HepG2 (cell line): ENCODE measurements around the gene CST5. TPM values are rescaled to one million over a fixed set of nuclear protein-coding genes. Genes with fewer than 3 reads are reported as not detected.

Experiments used
- ATAC-seq: fragments of 200-7000 bp; cut with Tn5 transposase; 3 replicates; pipeline ENCODE4 v1.9.1; 2020; ENCODE audit warnings: mild to moderate bottlenecking, moderate library complexity
- BruUV-seq: library from RNA; stranded (reverse); fragments of 400-500 nt; replicated peaks from 2 replicates; lab custom pipeline; 2021; lab: Mats Ljungman, UMichigan
- CTCF ChIA-PET: fragments of 300-600 bp; formaldehyde crosslinking; extraction: SDS; loops from one replicate; lab custom pipeline; 2021; ENCODE audit warnings: low total read pairs, inconsistent platforms, low intra/inter-chr PET ratio; lab: Yijun Ruan, JAX
- POLR2A ChIA-PET: fragments of 350-600 bp; sonication (Branson Sonifier 250); formaldehyde crosslinking; loops from one replicate; lab custom pipeline; 2020; ENCODE audit warnings: antibody characterized with exemption, inconsistent platforms; lab: Yijun Ruan, JAX
- DNase-seq: peaks from one replicate; pipeline ENCODE4 v3.0.0-alpha.2; 2015; ENCODE audit warnings: low spot score
- FAIRE-seq: peaks from 3 replicates; lab custom pipeline; 2011; peaks lifted over from hg19 to GRCh38; lab: Jason Lieb, UNC
- H2AFZ ChIP-seq: one replicate; pipeline ENCODE4 v1.6.1; 2011; ENCODE audit warnings: low read length, inconsistent platforms
- H3K27ac ChIP-seq: fragments of 300-600 bp; 3 replicates; pipeline ENCODE4 v1.8.0; 2011; ENCODE audit warnings: mixed run types, mild to moderate bottlenecking, mixed read lengths, low read length, inconsistent platforms; ENCODE audit not compliant: insufficient read depth; ENCODE audit errors: extremely low read length
- H3K27me3 ChIP-seq, 2 experiments: fragments of 200-600 bp in 1 of 2; 2 replicates in 1 of 2; 3 replicates in 1 of 2; pipeline versions ENCODE4 v1.6.0 to v1.8.0; 2011; ENCODE audit warnings: low read length in 2 of 2, mild to moderate bottlenecking in 2 of 2, moderate library complexity in 2 of 2, inconsistent platforms in 1 of 2; ENCODE audit not compliant: insufficient read depth in 2 of 2, control insufficient read depth in 1 of 2
- H3K36me3 ChIP-seq, 2 experiments: fragments of 200-600 bp in 1 of 2; replicated peaks in 1 of 2; 2 replicates in 1 of 2; 3 replicates in 1 of 2; pipeline versions ENCODE4 v1.5.1 to v1.8.0; 2011; ENCODE audit warnings: low read length in 2 of 2, inconsistent platforms in 1 of 2; ENCODE audit not compliant: insufficient read depth in 2 of 2, control insufficient read depth in 1 of 2
- H3K4me1 ChIP-seq: 2 replicates; pipeline ENCODE4 v1.5.1; 2012; ENCODE audit warnings: low read length, inconsistent platforms; ENCODE audit not compliant: insufficient read depth
- H3K4me2 ChIP-seq: 2 replicates; pipeline ENCODE4 v1.6.0; 2011; ENCODE audit warnings: low read depth, low read length, inconsistent platforms
- H3K4me3 ChIP-seq, 3 experiments: fragments of 200-600 bp in 1 of 3; sonication (generic), shearing (Covaris generic) in 1 of 3; replicated peaks in 1 of 3; 2 replicates each; pipeline ENCODE4 v1.5.1; 2011 to 2016; ENCODE audit warnings: low read length in 3 of 3, inconsistent platforms in 2 of 3, low read depth in 2 of 3, mild to moderate bottlenecking in 2 of 3, control low read depth in 1 of 3, mixed read lengths in 1 of 3; ENCODE audit not compliant: insufficient read depth in 1 of 3
- H3K79me2 ChIP-seq: one replicate; pipeline ENCODE4 v1.6.1; 2011; ENCODE audit warnings: low read length, inconsistent platforms; ENCODE audit not compliant: insufficient read depth
- H3K9ac ChIP-seq: 2 replicates; pipeline ENCODE4 v1.6.0; 2011; ENCODE audit warnings: mild to moderate bottlenecking, low read depth, low read length, inconsistent platforms; ENCODE audit not compliant: insufficient read depth
- H3K9me3 ChIP-seq: 2 replicates; pipeline ENCODE4 v1.5.1; 2012; ENCODE audit warnings: mild to moderate bottlenecking, low read length
- H4K20me1 ChIP-seq: 2 replicates; pipeline ENCODE4 v1.6.0; 2011; ENCODE audit warnings: inconsistent platforms, mild to moderate bottlenecking, low read length, moderate library complexity; ENCODE audit not compliant: insufficient read depth
- ADNP ChIP-seq: sonication (generic); formaldehyde crosslinking; IDR thresholded peaks from 2 replicates; pipeline ENCODE4 v1.4.0; 2020; ENCODE audit warnings: missing genetic modification reagents
- DR1 ChIP-seq: sonication (generic); formaldehyde crosslinking; IDR thresholded peaks from 2 replicates; pipeline ENCODE4 v1.8.0; 2021; ENCODE audit warnings: mild to moderate bottlenecking, missing genetic modification reagents, inconsistent platforms
- ELF4 ChIP-seq: sonication (generic); formaldehyde crosslinking; IDR thresholded peaks from 2 replicates; pipeline ENCODE4 v1.5.0; 2020; ENCODE audit warnings: missing genetic modification reagents, mild to moderate bottlenecking, moderate library complexity, borderline replicate concordance
- MEF2D ChIP-seq: sonication (generic); formaldehyde crosslinking; IDR thresholded peaks from 2 replicates; pipeline ENCODE4 v1.5.1; 2020; ENCODE audit warnings: mild to moderate bottlenecking, missing genetic modification reagents
- NBN ChIP-seq: fragments of 450-650 bp; conservative IDR thresholded peaks from 2 replicates; pipeline ENCODE4 v1.6.1; 2017
- PREB ChIP-seq: sonication (generic); formaldehyde crosslinking; IDR thresholded peaks from 2 replicates; pipeline ENCODE4 v1.4.0; 2020; ENCODE audit warnings: missing genetic modification reagents
- RFX3 ChIP-seq: IDR thresholded peaks from 2 replicates; pipeline ENCODE4 v1.6.1; 2016; ENCODE audit warnings: missing biosample characterization, missing genetic modification reagents
- SRY ChIP-seq: sonication (generic); formaldehyde crosslinking; IDR thresholded peaks from 2 replicates; pipeline ENCODE4 v1.8.0; 2022; ENCODE audit warnings: mild to moderate bottlenecking, missing genetic modification reagents
- ZBTB7A ChIP-seq: sonication (generic); formaldehyde crosslinking; IDR thresholded peaks from 2 replicates; pipeline ENCODE4 v1.8.0; 2022; ENCODE audit warnings: mild to moderate bottlenecking, missing genetic modification reagents
- ZNF180 ChIP-seq: sonication (generic); formaldehyde crosslinking; IDR thresholded peaks from 2 replicates; pipeline ENCODE4 v1.4.0; 2020; ENCODE audit warnings: low read depth, missing genetic modification reagents, borderline replicate concordance
- ZNF232 ChIP-seq: sonication (generic); formaldehyde crosslinking; IDR thresholded peaks from 2 replicates; pipeline ENCODE4 v1.4.0; 2020; ENCODE audit warnings: missing genetic modification reagents, borderline replicate concordance
- ZNF547 ChIP-seq: sonication (generic); formaldehyde crosslinking; IDR thresholded peaks from 2 replicates; pipeline ENCODE4 v1.5.1; 2020; ENCODE audit warnings: mild to moderate bottlenecking, missing genetic modification reagents
- WGBS: methylation state at CpG from one replicate; pipeline ENCODE4 v1.1.6; 2017; ENCODE audit warnings: low lambda C conversion rate; 5-methylcytosine and 5-hydroxymethylcytosine counted together
- in situ Hi-C: cut with HindIII; loops from 2 replicates; pipeline ENCODE4 v1.10.0; 2017; ENCODE audit warnings: low pct_unique_long_range_greater_than_20kb; ENCODE audit not compliant: extremely low pct_ligation_motif_present
- intact Hi-C: fragments of 100-400 bp; cut with micrococcal nuclease; formaldehyde crosslinking; loops from one replicate; pipeline ENCODE4 v1.10.0; 2022; ENCODE audit not compliant: unreplicated experiment
- polyA plus RNA-seq, 8 experiments: library from polyadenylated mRNA; depleted of rRNA in 3 of 8; stranded (reverse) in 7 of 8; unstranded in 1 of 8; fragments of >200 nt; fragmentation: Illumina TruSeq in 4 of 8; extraction: Trizol in 4 of 8; gene quantifications; 2 replicates each; pipeline versions ENCODE4 v1.2.1 to v1.2.3, GENCODE V29; 2011 to 2016; ENCODE audit warnings: low read depth in 4 of 8, missing spikeins in 1 of 8, mixed read lengths in 1 of 8; ENCODE audit not compliant: insufficient read depth in 1 of 8
- total RNA-seq, 5 experiments: library from RNA; depleted of rRNA; stranded (reverse); fragments of >200 nt; fragmentation: Illumina TruSeq; extraction: Trizol; gene quantifications; 2 replicates each; pipeline ENCODE4 v1.2.3, GENCODE V29; 2016; ENCODE audit warnings: low read depth in 1 of 5

CST5 gene
- total and polyA plus RNA-seq, 2 of the 13 experiments (the other 11 are each of a cell fraction or from before 2014, with no cell fraction given), result 0.16 TPM; not detected in 1

GRCh38 chr20:23926526-23926880 is 47.0 kb upstream of the CST5 start:
- peaks cover 9% of the 10 kb centered on the region; the same call in 1 of the 2 replicates for H3K9me3 ChIP-seq
- BruUV-seq, result no TSS peak
- no peak for DNase-seq
- WGBS, result 8% methylated on average over 2 of the region's 2 CpGs
- no peak overlapping the region for H2AFZ ChIP-seq
- in situ Hi-C loops, result loop anchor here (25.0 kb wide), 2 partner anchors 236 to 986 kb away; no protein-coding TSS in a partner anchor
- ChIA-PET POLR2A (no interaction called here), CTCF (no interaction called here)
- no peaks in the 10 kb centered on the region for H3K4me1 ChIP-seq
- no peak for FAIRE-seq
- intact Hi-C loops, result no loop called here
- no peak overlapping the region for H3K9ac ChIP-seq
- H4K20me1 ChIP-seq, result no peaks in the 10 kb centered on the region
- H3K4me3 ChIP-seq, result no peak overlapping the region
- peaks cover 0 to 6% of the 10 kb centered on the region in 2 experiments; a peak in 4 of 5 replicates for H3K27me3 ChIP-seq
- H3K79me2 ChIP-seq, result no peaks in the 10 kb centered on the region
- H3K4me2 ChIP-seq, result no peak overlapping the region
- ATAC-seq, result no peak
- TF ChIP-seq ZBTB7A, result no peak
- no peak for TF ChIP-seq ZNF547 (CRISPR knock-in tag)
- H3K27ac ChIP-seq, result no peak overlapping the region
- H3K36me3 ChIP-seq, result no peaks in the 10 kb centered on the region

GRCh38 chr20:23925789-23926525 is 46.4 kb upstream of the CST5 start:
- Histone ChIP-seq H3K4me1 (no peaks in the 10 kb centered on the region), H3K36me3 (no peaks in the 10 kb centered on the region), H2AFZ (no peak overlapping the region), H4K20me1 (no peaks in the 10 kb centered on the region), H3K9ac (no peak overlapping the region), H3K27ac (no peak overlapping the region), H3K79me2 (no peaks in the 10 kb centered on the region), H3K27me3 (peaks cover 0 to 6% of the 10 kb centered on the region in 2 experiments; a peak in 4 of 5 replicates), H3K4me2 (no peak overlapping the region), H3K4me3 (no peak overlapping the region), H3K9me3 (peaks cover 9% of the 10 kb centered on the region; the same call in 1 of the 2 replicates)
- POLR2A ChIA-PET, result no interaction called here
- in situ Hi-C loops (loop anchor here (25.0 kb wide), 2 partner anchors 236 to 986 kb away; no protein-coding TSS in a partner anchor), intact Hi-C loops (no loop called here)
- FAIRE-seq (no peak), ATAC-seq (no peak), DNase-seq (no peak)
- CTCF ChIA-PET, result no interaction called here
- TF ChIP-seq ADNP, result no peak
- TF ChIP-seq ELF4, result no peak
- no peak for TF ChIP-seq MEF2D (CRISPR knock-in tag)
- TF ChIP-seq PREB (CRISPR knock-in tag), result no peak
- TF ChIP-seq NBN, result no peak
- TF ChIP-seq RFX3 (CRISPR knock-in tag), result no peak
- TF ChIP-seq ZNF232 (CRISPR knock-in tag), result no peak
- TF ChIP-seq DR1 (CRISPR knock-in tag), result no peak
- TF ChIP-seq ZNF180, result no peak
- TF ChIP-seq SRY (CRISPR knock-in tag), result no peak
- no TSS peak for BruUV-seq
- 15% methylated on average over 6 of the region's 6 CpGs for WGBS
